Measurements from ENCODE around the gene TRIM47. TPM values are rescaled to one million over a fixed set of nuclear protein-coding genes. Genes with fewer than 3 reads are reported as not detected.

The TRIM47 gene
- total and polyA plus RNA-seq, 2 of the 13 experiments (the other 11 are each of a cell fraction or from before 2014, with no cell fraction given), result 33.5 to 82.0 TPM

- TF ChIP-seq NFAT5 (CRISPR knock-in tag; IDR thresholded peaks at IDR 0.05), result no peak
- TF ChIP-seq ZMYM4 (CRISPR knock-in tag; IDR thresholded peaks at IDR 0.05), result 0 out of 2 replicates have a peak, but pooled peaks have one; percentile 38
- 0 out of 2 replicates have a peak, but pooled peaks have one; percentile 80 for TF ChIP-seq ZNF318 (CRISPR knock-in tag; IDR thresholded peaks at IDR 0.05)
Measured at GRCh38 chr17:75927286-75927922, 49.0 kb upstream of the TRIM47 start (continued).

Data from HepG2 (cell line).